CD4-positive, alpha-beta T cell (primary cell): ENCODE data around the gene FSTL3. TPM values are rescaled to one million over a fixed set of nuclear protein-coding genes. Genes with fewer than 3 reads are reported as not detected.

ENCODE experiments used
- ATAC-seq: fragments of 200-7000 bp; cut with Tn5 transposase; one replicate; pipeline ENCODE4 v1.10.0; 2022; ENCODE audit warnings: mild to moderate bottlenecking; ENCODE audit not compliant: poor library complexity
- CTCF ChIA-PET: fragments of 350-600 bp; sonication (Branson Sonifier 250); formaldehyde crosslinking; loops from one replicate; lab custom pipeline; 2021; ENCODE audit warnings: antibody characterized with exemption, inconsistent platforms; lab: Charles Lee
- POLR2A ChIA-PET: fragments of 350-600 bp; sonication (Branson Sonifier 250); formaldehyde crosslinking; loops from one replicate; lab custom pipeline; 2021; ENCODE audit warnings: antibody characterized with exemption, inconsistent platforms; lab: Charles Lee
- DNase-seq, 14 experiments: peaks; one replicate each; pipeline ENCODE4 v3.0.0-alpha.2; 2013 to 2020; ENCODE audit warnings: mixed read lengths in 2 of 14
- H3K27ac ChIP-seq, 2 donors: one replicate each; pipeline versions ENCODE4 v1.5.1 to v1.7.0; 2013; ENCODE audit warnings: low read length in 2 of 2, low read depth in 1 of 2, mild to moderate bottlenecking in 1 of 2
- H3K27me3 ChIP-seq, 2 experiments: 1 replicate in 1 of 2; 2 replicates in 1 of 2; pipeline versions ENCODE4 v1.6.1 to v1.7.0; 2013; ENCODE audit warnings: low read length in 2 of 2, control low read depth in 1 of 2, mild to moderate bottlenecking in 1 of 2, moderate library complexity in 1 of 2; ENCODE audit not compliant: insufficient read depth in 2 of 2, control insufficient read depth in 1 of 2
- H3K36me3 ChIP-seq: one replicate; pipeline ENCODE4 v1.6.1; 2013; ENCODE audit warnings: low read length, control low read depth; ENCODE audit not compliant: insufficient read depth
- H3K4me1 ChIP-seq: one replicate; pipeline ENCODE4 v1.6.1; 2013; ENCODE audit warnings: low read length, control low read depth; ENCODE audit not compliant: insufficient read depth
- H3K4me3 ChIP-seq: one replicate; pipeline ENCODE4 v1.5.1; 2013; ENCODE audit warnings: mild to moderate bottlenecking, low read length, moderate library complexity
- H3K9me3 ChIP-seq, 2 experiments: 1 replicate in 1 of 2; 2 replicates in 1 of 2; pipeline versions ENCODE4 v1.6.1 to v1.7.0; 2013; ENCODE audit warnings: low read length in 2 of 2, mild to moderate bottlenecking in 2 of 2, control low read depth in 1 of 2, moderate library complexity in 1 of 2; ENCODE audit not compliant: control insufficient read depth in 1 of 2, insufficient read depth in 1 of 2
- H3K27ac Mint-ChIP-seq: one replicate; pipeline ENCODE4 v1.8.0; 2020; ENCODE audit warnings: mixed read lengths
- H3K27me3 Mint-ChIP-seq: one replicate; pipeline ENCODE4 v1.8.0; 2021; ENCODE audit warnings: mixed read lengths
- H3K36me3 Mint-ChIP-seq: one replicate; pipeline ENCODE4 v1.8.0; 2021; ENCODE audit warnings: low read depth, mixed read lengths
- H3K4me1 Mint-ChIP-seq: one replicate; pipeline ENCODE4 v1.8.0; 2021; ENCODE audit warnings: low read depth, mixed read lengths
- H3K4me3 Mint-ChIP-seq: one replicate; pipeline ENCODE4 v1.8.0; 2020; ENCODE audit warnings: mild to moderate bottlenecking, mixed read lengths
- H3K9me3 Mint-ChIP-seq: one replicate; pipeline ENCODE4 v1.8.0; 2020; ENCODE audit warnings: mixed read lengths
- intact Hi-C, 2 experiments: fragments of 100-400 bp; cut with DNase I in 1 of 2; cut with micrococcal nuclease in 1 of 2; formaldehyde crosslinking; loops; one replicate each; pipeline versions ENCODE4 v1.15.1 to v1.9.0; 2023 to 2025; cut with DNase I, micrococcal nuclease
- total RNA-seq, 174 experiments: library from RNA in 2 of 174; stranded (reverse) in 2 of 174; gene quantifications; one replicate each; pipeline ENCODE4 v1.2.3 and lab custom pipeline; 2021 to 2026
- TF ChIP-seq, protein P1 (sequence below): fragments of 200-600 bp; IDR thresholded peaks from one replicate; pipeline ENCODE4 v1.8.0; 2022; ENCODE audit warnings: antibody characterized with exemption, mild to moderate bottlenecking

The FSTL3 gene
- total RNA-seq, 2 experiments from 2014 or later, result 2.2 to 3.4 TPM

DNA sequence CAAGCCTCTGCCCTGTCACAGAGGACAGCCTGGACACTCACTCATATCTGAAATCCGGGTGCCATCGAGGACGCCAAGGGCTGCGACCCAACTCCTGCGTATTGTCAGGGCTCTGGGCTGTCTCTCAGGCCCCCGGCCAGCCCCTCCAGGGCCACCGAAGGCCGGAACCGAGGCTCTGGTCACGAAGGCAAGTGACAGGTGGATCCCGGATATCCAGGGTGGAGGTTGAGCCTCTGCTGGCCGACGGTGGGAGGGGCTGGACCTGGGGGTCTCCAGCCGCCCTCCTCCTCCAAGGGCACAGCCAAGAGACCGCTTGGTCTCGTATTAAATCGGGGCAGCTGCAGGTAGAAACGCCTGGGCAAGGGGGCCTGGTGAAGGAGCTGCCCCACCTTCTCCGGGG lies 18.6 kb upstream of the FSTL3 start:
- peak overlapping the region; percentile 97 for H3K27ac Mint-ChIP-seq
- CTCF ChIA-PET, result no interaction called here
- DNase-seq, result peak in 1 of 14 experiments; percentile 35
- peaks cover 89% of the 10 kb centered on the region for H3K4me1 ChIP-seq
- H3K4me3 Mint-ChIP-seq, result peak overlapping the region; percentile 7
- no peaks in the 10 kb centered on the region for H3K27me3 Mint-ChIP-seq
- H3K4me1 Mint-ChIP-seq, result peaks cover 53% of the 10 kb centered on the region
- no peaks in the 10 kb centered on the region for H3K9me3 ChIP-seq
- no peaks in the 10 kb centered on the region for H3K27me3 ChIP-seq
- H3K36me3 ChIP-seq, result peaks cover 50% of the 10 kb centered on the region
- TF ChIP-seq, protein P1, sequence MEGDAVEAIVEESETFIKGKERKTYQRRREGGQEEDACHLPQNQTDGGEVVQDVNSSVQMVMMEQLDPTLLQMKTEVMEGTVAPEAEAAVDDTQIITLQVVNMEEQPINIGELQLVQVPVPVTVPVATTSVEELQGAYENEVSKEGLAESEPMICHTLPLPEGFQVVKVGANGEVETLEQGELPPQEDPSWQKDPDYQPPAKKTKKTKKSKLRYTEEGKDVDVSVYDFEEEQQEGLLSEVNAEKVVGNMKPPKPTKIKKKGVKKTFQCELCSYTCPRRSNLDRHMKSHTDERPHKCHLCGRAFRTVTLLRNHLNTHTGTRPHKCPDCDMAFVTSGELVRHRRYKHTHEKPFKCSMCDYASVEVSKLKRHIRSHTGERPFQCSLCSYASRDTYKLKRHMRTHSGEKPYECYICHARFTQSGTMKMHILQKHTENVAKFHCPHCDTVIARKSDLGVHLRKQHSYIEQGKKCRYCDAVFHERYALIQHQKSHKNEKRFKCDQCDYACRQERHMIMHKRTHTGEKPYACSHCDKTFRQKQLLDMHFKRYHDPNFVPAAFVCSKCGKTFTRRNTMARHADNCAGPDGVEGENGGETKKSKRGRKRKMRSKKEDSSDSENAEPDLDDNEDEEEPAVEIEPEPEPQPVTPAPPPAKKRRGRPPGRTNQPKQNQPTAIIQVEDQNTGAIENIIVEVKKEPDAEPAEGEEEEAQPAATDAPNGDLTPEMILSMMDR, result no peak
- no peaks in the 10 kb centered on the region for H3K9me3 Mint-ChIP-seq
- no peak for ATAC-seq
- intact Hi-C loops, result no loop called here
- H3K27ac ChIP-seq, result no peak overlapping the region
- POLR2A ChIA-PET, result interaction anchor here (2.5 kb wide), 1 partner anchor 10 kb away, joined by 5 read pairs; no protein-coding TSS in a partner anchor
- H3K4me3 ChIP-seq, result no peak overlapping the region
- H3K36me3 Mint-ChIP-seq, result peaks cover 55% of the 10 kb centered on the region

DNA sequence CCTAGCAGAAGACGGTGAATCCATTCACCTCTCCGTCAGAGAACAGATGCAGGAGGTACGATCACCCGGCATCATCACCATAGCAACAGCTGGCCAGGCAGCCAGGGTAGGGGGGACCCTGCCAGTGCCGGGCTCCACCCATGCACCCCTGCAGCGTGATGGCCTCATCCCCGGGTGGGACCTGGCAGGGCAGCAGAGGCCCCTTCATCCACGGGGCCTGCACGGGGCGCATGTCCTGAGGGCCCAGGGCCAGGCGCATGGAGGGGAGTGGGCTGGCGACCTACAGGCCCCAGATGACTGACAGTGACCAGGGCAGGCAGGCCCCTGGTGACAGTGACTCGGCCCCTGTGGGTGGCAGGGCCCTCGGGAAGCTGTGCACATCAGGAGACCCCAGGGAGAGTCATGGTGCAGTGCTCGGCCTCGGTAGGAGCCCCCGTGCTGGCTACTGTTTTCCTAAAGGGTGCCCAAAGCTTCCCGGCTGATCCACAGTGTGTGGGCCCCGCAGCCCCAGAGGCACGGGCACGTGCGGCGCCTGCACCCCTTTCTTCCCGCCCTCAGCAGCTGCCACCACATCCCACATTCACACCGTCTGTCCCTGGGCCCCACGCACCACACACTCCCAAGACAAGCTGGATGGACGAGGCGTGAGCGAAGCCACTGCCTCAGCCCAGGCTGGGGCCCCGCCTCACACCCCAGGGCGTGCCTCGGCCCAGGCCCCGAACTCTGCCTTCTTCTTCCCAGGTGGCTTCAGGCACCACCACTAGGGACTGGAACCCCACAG lies 17.9 kb upstream of the FSTL3 start:
- H3K9me3 Mint-ChIP-seq, result no peaks in the 10 kb centered on the region
- Histone ChIP-seq H3K27me3 (no peaks in the 10 kb centered on the region), H3K4me1 (peaks cover 83% of the 10 kb centered on the region), H3K27ac (peak overlapping the region in 1 of 2 donors; percentile 97), H3K36me3 (peaks cover 43% of the 10 kb centered on the region), H3K9me3 (no peaks in the 10 kb centered on the region), H3K4me3 (no peak overlapping the region)
- intact Hi-C loops, result no loop called here
- ChIA-PET CTCF (no interaction called here), POLR2A (interaction anchor here (2.5 kb wide), 1 partner anchor 11 kb away, joined by 5 read pairs; no protein-coding TSS in a partner anchor)
- no peaks in the 10 kb centered on the region for H3K27me3 Mint-ChIP-seq
- DNase-seq, result peak in 2 of 14 experiments; percentile 6 to 36
- H3K27ac Mint-ChIP-seq, result peak overlapping the region; percentile 97
- no peak for ATAC-seq
- H3K36me3 Mint-ChIP-seq, result peaks cover 51% of the 10 kb centered on the region
- no peak overlapping the region for H3K4me3 Mint-ChIP-seq
- TF ChIP-seq, protein P1, result no peak
- H3K4me1 Mint-ChIP-seq, result peaks cover 53% of the 10 kb centered on the region

DNA sequence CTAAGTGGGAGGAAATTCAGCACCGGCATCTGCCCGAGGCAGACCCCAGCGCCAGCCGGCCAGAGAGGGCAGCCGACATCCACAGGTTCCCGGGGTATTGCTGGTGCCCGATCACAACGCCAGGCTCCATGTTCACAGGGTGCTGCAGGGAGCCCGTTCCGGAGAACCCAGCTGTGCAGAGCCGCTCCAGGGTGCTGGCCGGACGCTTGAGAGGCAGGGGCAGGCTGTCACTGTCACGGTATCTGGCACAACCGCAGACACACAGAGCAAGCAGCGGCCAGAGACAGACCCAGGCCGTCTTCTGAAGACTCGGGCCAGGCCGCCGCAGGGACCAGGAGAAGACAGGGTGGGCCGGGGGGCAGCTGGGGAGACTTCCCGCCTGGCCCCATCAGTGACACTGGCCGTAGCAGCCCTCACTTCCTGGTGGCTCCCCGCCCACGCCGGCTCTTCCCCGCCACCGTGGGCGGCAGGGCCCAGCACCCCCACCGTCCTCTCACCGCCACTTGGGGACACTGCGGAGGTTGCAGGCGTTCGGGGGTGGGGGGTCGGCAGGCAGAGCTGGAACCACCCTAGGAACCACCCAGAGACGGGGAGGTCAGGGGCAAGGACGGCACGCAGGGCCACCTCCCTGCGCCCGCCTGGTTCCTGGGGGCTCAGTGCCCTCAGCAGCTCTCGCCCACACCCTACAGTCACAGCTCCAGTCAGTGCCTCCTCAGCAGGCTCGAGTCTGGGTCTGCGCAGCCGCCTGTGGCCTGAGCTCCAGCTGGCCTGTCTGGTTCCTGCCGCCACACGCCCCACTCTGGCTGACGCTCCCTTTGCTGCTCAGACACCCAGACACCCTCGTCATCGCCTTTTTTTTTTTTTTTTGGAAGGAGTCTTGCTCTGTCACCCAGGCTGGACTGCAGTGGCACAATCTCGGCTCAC lies 17.0 kb upstream of the FSTL3 start:
- Histone ChIP-seq H3K9me3 (no peaks in the 10 kb centered on the region), H3K27me3 (no peaks in the 10 kb centered on the region), H3K4me1 (peaks cover 82% of the 10 kb centered on the region), H3K4me3 (peak overlapping the region; percentile 97), H3K36me3 (peaks cover 34% of the 10 kb centered on the region), H3K27ac (peak overlapping the region; percentile 92 to 97)
- intact Hi-C loops, result no loop called here
- CTCF ChIA-PET, result interaction anchor here (1.4 to 2.3 kb wide), 2 partner anchors 18 to 21 kb away, joined by 6 to 17 read pairs; no protein-coding TSS in a partner anchor
- Mint-ChIP-seq H3K27ac (peak overlapping the region; percentile 97), H3K27me3 (no peaks in the 10 kb centered on the region), H3K9me3 (no peaks in the 10 kb centered on the region), H3K4me1 (peaks cover 57% of the 10 kb centered on the region), H3K4me3 (peak overlapping the region; percentile 97), H3K36me3 (peaks cover 50% of the 10 kb centered on the region)
- ATAC-seq (peak; percentile 12), DNase-seq (peak in 11 of 14 experiments; percentile 23 to 89 (median 55))
- POLR2A ChIA-PET, result interaction anchor here (2.7 kb wide), 1 partner anchor 19 kb away, joined by 7 read pairs; the partner anchor contains the start of gene FGF22
- TF ChIP-seq, protein P1, result no peak
